ENCODE measurements around the gene AGAP5.

GRCh38 chr10:73628405-73628804 is 69.5 kb downstream of the AGAP5 start:
- TF ChIP-seq POLR2A (IDR thresholded peaks at IDR 0.05; ENCODE audit: low read depth, low read length) (no peak), POLR2AphosphoS5 (IDR thresholded peaks at IDR 0.05; ENCODE audit: low read depth, low read length) (no peak), TAF1 (IDR thresholded peaks at IDR 0.05; ENCODE audit: borderline replicate concordance, low read depth, low read length) (no peak)

All from GM12892 (cell line).